ENCODE data around the gene CACNA1H. TPM values are rescaled to one million over a fixed set of nuclear protein-coding genes. Genes with fewer than 3 reads are reported as not detected.

The CACNA1H gene
- total RNA-seq, 1 experiment from 2014 or later = 19.7 TPM

- Histone ChIP-seq H3K27me3 (replicated peaks; ENCODE audit: insufficient read depth, low read depth, low read length, poor library complexity) (no peaks in the 10 kb centered on the region), H3K9me3 (ENCODE audit: low read depth, low read length, poor library complexity, severe bottlenecking) (no peaks in the 10 kb centered on the region), H3K27ac (ENCODE audit: low read depth, low read length, poor library complexity, severe bottlenecking) (no peak overlapping the region), H3K36me3 (ENCODE audit: insufficient read depth, low read length, poor library complexity, severe bottlenecking) (no peaks in the 10 kb centered on the region), H3K4me1 (ENCODE audit: insufficient read depth, low read length, poor library complexity, severe bottlenecking) (peaks cover 4% of the 10 kb centered on the region), H3K4me3 (ENCODE audit: low read depth, low read length, poor library complexity, severe bottlenecking) (no peak overlapping the region)
- DNase-seq (ENCODE audit: low spot score) = no peak
- CTCF ChIA-PET = no interaction called here
- intact Hi-C loops (cut with micrococcal nuclease; ENCODE audit: unreplicated experiment) = loop anchor here (1.0 kb wide), 1 partner anchor 88 kb away; no protein-coding TSS in a partner anchor
- TF ChIP-seq, protein P1, sequence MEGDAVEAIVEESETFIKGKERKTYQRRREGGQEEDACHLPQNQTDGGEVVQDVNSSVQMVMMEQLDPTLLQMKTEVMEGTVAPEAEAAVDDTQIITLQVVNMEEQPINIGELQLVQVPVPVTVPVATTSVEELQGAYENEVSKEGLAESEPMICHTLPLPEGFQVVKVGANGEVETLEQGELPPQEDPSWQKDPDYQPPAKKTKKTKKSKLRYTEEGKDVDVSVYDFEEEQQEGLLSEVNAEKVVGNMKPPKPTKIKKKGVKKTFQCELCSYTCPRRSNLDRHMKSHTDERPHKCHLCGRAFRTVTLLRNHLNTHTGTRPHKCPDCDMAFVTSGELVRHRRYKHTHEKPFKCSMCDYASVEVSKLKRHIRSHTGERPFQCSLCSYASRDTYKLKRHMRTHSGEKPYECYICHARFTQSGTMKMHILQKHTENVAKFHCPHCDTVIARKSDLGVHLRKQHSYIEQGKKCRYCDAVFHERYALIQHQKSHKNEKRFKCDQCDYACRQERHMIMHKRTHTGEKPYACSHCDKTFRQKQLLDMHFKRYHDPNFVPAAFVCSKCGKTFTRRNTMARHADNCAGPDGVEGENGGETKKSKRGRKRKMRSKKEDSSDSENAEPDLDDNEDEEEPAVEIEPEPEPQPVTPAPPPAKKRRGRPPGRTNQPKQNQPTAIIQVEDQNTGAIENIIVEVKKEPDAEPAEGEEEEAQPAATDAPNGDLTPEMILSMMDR (conservative IDR thresholded peaks at IDR 0.05; ENCODE audit: low read depth, low read length) = no peak
- no peak for TF ChIP-seq EZH2 (IDR thresholded peaks at IDR 0.05; ENCODE audit: borderline replicate concordance, low read depth, low read length, poor library complexity, severe bottlenecking)
- POLR2A ChIA-PET (ENCODE audit: low non-redundant PET) = no interaction called here
- no TSS peak for BruUV-seq (replicated peaks)
Observed at GRCh38 chr16:1106659-1107058, 46.2 kb upstream of the CACNA1H start.

- no peak for TF ChIP-seq EZH2 (IDR thresholded peaks at IDR 0.05; ENCODE audit: borderline replicate concordance, low read depth, low read length, poor library complexity, severe bottlenecking)
- TF ChIP-seq, protein P1 (conservative IDR thresholded peaks at IDR 0.05; ENCODE audit: low read depth, low read length) = no peak
- POLR2A ChIA-PET (ENCODE audit: low non-redundant PET) = no interaction called here
- intact Hi-C loops (cut with micrococcal nuclease; ENCODE audit: unreplicated experiment) = no loop called here
- Histone ChIP-seq H3K4me3 (ENCODE audit: low read depth, low read length, poor library complexity, severe bottlenecking) (no peak overlapping the region), H3K27me3 (replicated peaks; ENCODE audit: insufficient read depth, low read depth, low read length, poor library complexity) (no peaks in the 10 kb centered on the region), H3K4me1 (ENCODE audit: insufficient read depth, low read length, poor library complexity, severe bottlenecking) (peaks cover 4% of the 10 kb centered on the region), H3K27ac (ENCODE audit: low read depth, low read length, poor library complexity, severe bottlenecking) (no peak overlapping the region), H3K9me3 (ENCODE audit: low read depth, low read length, poor library complexity, severe bottlenecking) (no peaks in the 10 kb centered on the region), H3K36me3 (ENCODE audit: insufficient read depth, low read length, poor library complexity, severe bottlenecking) (no peaks in the 10 kb centered on the region)
- BruUV-seq (replicated peaks) = no TSS peak
- CTCF ChIA-PET = no interaction called here
- no peak for DNase-seq (ENCODE audit: low spot score)
Observed at GRCh38 chr16:1107141-1107540, 45.8 kb upstream of the CACNA1H start.

GRCh38 chr16:1107731-1108130 is 45.2 kb upstream of the CACNA1H start:
- Histone ChIP-seq H3K27me3 (replicated peaks; ENCODE audit: insufficient read depth, low read depth, low read length, poor library complexity) (no peaks in the 10 kb centered on the region), H3K36me3 (ENCODE audit: insufficient read depth, low read length, poor library complexity, severe bottlenecking) (no peaks in the 10 kb centered on the region), H3K4me3 (ENCODE audit: low read depth, low read length, poor library complexity, severe bottlenecking) (no peak overlapping the region), H3K27ac (ENCODE audit: low read depth, low read length, poor library complexity, severe bottlenecking) (no peak overlapping the region), H3K4me1 (ENCODE audit: insufficient read depth, low read length, poor library complexity, severe bottlenecking) (peaks cover 4% of the 10 kb centered on the region), H3K9me3 (ENCODE audit: low read depth, low read length, poor library complexity, severe bottlenecking) (no peaks in the 10 kb centered on the region)
- TF ChIP-seq, protein P1 (conservative IDR thresholded peaks at IDR 0.05; ENCODE audit: low read depth, low read length) = no peak
- no peak for TF ChIP-seq EZH2 (IDR thresholded peaks at IDR 0.05; ENCODE audit: borderline replicate concordance, low read depth, low read length, poor library complexity, severe bottlenecking)
- BruUV-seq (replicated peaks) = no TSS peak
- intact Hi-C loops (cut with micrococcal nuclease; ENCODE audit: unreplicated experiment) = no loop called here
- ChIA-PET CTCF (no interaction called here), POLR2A (ENCODE audit: low non-redundant PET) (no interaction called here)
- no peak for DNase-seq (ENCODE audit: low spot score)

Measured in A673 (cell line).